Measurements from ENCODE around the gene LST1.
A peak's percentile ranks its signal among the peaks of the same experiment; 100 is the strongest.

The LST1 gene

DNA sequence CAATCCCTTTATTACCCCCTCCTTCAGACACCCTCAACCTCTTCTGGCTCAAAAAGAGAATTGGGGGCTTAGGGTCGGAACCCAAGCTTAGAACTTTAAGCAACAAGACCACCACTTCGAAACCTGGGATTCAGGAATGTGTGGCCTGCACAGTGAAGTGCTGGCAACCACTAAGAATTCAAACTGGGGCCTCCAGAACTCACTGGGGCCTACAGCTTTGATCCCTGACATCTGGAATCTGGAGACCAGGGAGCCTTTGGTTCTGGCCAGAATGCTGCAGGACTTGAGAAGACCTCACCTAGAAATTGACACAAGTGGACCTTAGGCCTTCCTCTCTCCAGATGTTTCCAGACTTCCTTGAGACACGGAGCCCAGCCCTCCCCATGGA, 8.5 kb upstream of the LST1 start:
- DNase-seq (ENCODE audit: low read depth), result no peak
- H3K4me3 ChIP-seq (ENCODE audit: control insufficient read depth, low read depth, low read length), result no peak overlapping the region
- TF ChIP-seq, protein P1, sequence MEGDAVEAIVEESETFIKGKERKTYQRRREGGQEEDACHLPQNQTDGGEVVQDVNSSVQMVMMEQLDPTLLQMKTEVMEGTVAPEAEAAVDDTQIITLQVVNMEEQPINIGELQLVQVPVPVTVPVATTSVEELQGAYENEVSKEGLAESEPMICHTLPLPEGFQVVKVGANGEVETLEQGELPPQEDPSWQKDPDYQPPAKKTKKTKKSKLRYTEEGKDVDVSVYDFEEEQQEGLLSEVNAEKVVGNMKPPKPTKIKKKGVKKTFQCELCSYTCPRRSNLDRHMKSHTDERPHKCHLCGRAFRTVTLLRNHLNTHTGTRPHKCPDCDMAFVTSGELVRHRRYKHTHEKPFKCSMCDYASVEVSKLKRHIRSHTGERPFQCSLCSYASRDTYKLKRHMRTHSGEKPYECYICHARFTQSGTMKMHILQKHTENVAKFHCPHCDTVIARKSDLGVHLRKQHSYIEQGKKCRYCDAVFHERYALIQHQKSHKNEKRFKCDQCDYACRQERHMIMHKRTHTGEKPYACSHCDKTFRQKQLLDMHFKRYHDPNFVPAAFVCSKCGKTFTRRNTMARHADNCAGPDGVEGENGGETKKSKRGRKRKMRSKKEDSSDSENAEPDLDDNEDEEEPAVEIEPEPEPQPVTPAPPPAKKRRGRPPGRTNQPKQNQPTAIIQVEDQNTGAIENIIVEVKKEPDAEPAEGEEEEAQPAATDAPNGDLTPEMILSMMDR (IDR thresholded peaks at IDR 0.05; ENCODE audit: control insufficient read depth, insufficient read depth, low read depth, low read length, missing control alignments), result no peak

DNA sequence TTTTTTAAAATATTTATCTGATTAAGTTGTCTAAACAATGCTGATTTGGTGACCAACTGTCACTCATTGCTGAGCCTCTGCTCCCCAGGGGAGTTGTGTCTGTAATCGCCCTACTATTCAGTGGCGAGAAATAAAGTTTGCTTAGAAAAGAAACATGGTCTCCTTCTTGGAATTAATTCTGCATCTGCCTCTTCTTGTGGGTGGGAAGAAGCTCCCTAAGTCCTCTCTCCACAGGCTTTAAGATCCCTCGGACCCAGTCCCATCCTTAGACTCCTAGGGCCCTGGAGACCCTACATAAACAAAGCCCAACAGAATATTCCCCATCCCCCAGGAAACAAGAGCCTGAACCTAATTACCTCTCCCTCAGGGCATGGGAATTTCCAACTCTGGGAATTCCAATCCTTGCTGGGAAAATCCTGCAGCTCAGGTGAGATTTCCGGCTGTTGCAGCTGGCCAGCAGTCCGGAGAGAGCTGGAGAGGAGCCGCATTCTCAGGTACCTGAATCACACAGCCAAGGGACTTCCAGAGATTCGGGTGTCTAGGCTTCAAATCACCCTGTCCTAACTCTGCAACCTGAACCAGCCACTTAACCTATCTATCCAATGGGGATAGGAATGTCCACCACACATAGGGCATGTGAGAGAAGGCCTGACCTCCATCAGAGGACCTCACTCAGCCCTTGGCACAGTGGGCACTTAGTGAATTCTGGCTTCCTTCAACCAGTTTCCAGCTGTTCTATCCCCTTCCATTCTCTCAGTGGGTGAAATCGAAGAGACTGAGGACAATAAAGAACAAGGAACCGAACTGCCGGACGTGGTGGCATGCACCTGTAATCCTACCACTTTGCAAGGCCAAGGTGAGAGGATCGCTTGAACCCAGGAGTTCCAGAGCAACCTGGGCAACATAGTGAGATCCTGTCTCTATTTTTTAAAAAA, 7.6 kb upstream of the LST1 start:
- no peak for DNase-seq (ENCODE audit: low read depth)
- H3K4me3 ChIP-seq (ENCODE audit: control insufficient read depth, low read depth, low read length), result no peak overlapping the region

DNA sequence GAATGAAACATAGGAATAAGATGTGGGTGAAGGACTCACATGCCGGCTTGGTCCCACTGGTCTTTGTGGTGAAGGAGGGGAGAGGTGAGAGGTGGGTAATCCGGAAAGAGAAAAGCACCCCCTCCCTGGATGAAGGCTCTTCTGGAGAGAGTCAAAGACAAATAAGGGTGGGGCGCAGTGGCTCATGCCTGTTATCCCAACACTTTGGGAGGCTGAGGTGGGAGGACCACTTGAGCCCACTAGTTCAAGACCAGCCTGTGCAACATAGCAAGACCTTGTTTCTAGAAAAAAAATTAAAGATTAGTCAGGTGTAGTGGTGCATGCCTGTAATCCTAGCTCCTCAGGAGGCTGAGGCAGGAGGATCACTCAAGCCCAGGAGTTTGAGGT, 7.0 kb upstream of the LST1 start:
- H3K4me3 ChIP-seq (ENCODE audit: control insufficient read depth, low read depth, low read length), result no peak overlapping the region
- DNase-seq (ENCODE audit: low read depth), result no peak
- TF ChIP-seq, protein P1 (IDR thresholded peaks at IDR 0.05; ENCODE audit: control insufficient read depth, insufficient read depth, low read depth, low read length, missing control alignments), result no peak

More for the DNA sequence above, 7.6 kb upstream of the LST1 start:
- TF ChIP-seq, protein P1 (IDR thresholded peaks at IDR 0.05; ENCODE audit: control insufficient read depth, insufficient read depth, low read depth, low read length, missing control alignments), result no peak

DNA sequence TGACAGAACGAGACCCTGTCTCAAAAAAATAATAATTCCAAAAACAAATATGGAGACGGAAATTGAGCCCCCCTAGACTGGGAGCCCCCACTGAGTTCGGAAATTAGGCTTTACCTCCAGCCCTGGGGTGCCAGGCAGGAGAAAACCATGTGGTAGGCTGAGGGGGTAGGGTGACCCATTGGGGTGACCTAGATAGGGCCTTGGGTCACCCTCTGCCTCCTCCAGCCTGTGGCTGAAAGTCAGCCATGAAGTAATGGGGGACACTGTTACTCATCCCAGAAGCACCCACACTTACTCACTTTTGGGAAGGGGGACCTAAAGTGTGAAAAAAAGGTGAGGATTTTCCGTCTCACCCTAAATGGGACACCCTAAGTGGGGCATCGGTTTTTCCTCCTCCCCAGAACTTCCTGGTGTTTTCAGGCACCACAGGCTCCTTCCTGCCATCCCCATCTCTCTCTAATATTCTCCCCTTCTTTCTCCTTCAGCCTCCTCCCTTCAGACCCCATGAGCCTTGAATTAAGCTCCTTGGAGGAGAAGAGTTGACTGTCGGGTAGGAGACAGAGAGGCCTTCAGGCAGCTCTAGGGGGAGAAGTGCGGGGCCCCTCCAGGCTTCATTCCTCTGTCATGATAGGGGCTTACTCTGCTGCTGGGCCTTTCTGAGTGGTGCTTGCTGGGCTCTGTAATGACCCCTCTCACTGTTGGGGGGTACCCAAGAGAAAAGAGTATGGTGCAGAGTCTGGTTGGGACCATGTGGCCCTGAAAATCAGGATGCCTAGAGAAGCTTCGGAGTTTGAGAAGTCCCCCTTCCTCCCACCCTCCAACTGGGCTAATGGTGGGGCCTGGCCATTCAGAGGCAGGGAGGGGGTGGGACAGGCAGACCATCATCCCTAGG, 6.3 kb upstream of the LST1 start:
- H3K4me3 ChIP-seq (ENCODE audit: control insufficient read depth, low read depth, low read length), result no peak overlapping the region
- TF ChIP-seq, protein P1 (IDR thresholded peaks at IDR 0.05; ENCODE audit: control insufficient read depth, insufficient read depth, low read depth, low read length, missing control alignments), result no peak
- DNase-seq (ENCODE audit: low read depth), result no peak

DNA sequence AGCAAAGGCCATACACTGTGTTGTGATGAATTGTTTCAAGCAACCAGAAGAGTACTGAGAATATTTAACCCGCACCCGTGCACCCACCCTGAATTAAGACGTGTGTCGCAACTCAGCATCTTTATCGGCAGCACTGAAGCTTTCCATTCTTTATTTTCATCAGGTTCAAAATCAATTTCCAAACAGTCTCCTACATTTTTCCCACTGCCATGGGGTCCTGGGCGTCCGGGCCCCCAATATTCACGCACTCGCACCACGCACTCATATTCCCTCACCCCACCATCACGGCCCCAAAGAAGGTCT, 5.7 kb upstream of the LST1 start:
- H3K4me3 ChIP-seq (ENCODE audit: control insufficient read depth, low read depth, low read length), result peak overlapping the region; percentile 92
- TF ChIP-seq, protein P1 (IDR thresholded peaks at IDR 0.05; ENCODE audit: control insufficient read depth, insufficient read depth, low read depth, low read length, missing control alignments), result no peak
- no peak for DNase-seq (ENCODE audit: low read depth)

DNA sequence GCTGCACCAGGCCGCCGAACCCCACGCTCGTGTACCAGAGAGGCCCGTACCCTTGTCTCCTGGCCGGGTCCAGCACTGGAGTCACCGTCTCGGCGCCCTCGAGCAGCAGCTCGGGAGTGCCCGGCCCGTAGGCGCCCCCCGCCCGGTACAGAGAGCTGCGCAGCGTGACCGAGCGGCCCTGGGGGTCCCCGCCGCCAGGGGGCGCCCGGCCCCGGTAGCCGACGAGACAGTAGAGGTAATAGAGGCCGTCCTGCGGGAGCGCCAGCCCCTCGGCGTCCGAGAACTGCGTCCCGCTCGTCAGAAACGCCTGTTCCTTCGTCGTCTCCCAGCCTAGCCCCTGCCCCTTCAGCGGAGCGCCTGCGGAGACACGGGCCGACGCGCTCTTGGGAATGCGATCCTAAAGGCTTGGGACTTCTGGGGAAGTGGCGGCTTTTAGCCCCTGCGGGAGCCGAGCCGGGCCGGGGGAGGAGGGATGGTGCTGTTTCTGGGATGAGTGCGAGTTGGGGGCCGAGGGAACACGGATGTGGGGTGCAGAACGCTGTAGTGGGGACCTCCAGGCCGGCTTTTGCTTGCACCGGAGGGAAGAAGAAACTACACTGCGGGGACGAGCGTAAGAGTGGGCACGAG, 5.2 kb upstream of the LST1 start:
- DNase-seq (ENCODE audit: low read depth), result peak; percentile 20
- TF ChIP-seq, protein P1 (IDR thresholded peaks at IDR 0.05; ENCODE audit: control insufficient read depth, insufficient read depth, low read depth, low read length, missing control alignments), result peak; percentile 79
- peak overlapping the region; percentile 92 for H3K4me3 ChIP-seq (ENCODE audit: control insufficient read depth, low read depth, low read length)
